GM21367 (cell line): Measurements from ENCODE around the gene TMPRSS13.

Source experiments
- ATAC-seq: cut with Tn5 transposase; IDR thresholded peaks from one replicate; pipeline ENCODE4 v1.9.1; 2021; ENCODE audit not compliant: unreplicated experiment

Gene TMPRSS13

DNA sequence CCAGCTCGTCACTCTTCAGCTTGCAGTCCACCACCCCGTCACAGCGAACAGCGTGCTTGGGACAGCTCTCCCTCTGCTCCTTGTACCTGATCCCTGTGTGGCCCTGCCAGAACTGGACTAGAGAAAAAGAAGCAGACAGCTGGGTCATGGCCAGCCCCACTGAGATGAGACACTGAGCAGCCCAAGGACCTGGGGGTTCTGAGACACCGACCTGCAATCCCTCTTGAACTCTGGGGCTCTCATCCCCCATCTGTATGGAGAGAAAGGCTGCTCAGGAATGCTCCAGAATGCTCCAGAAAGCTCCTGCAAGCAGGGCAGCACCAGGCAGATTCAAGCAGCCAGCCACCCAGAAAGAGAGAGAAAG is 14.8 kb downstream of the TMPRSS13 start:
- no peak for ATAC-seq

DNA sequence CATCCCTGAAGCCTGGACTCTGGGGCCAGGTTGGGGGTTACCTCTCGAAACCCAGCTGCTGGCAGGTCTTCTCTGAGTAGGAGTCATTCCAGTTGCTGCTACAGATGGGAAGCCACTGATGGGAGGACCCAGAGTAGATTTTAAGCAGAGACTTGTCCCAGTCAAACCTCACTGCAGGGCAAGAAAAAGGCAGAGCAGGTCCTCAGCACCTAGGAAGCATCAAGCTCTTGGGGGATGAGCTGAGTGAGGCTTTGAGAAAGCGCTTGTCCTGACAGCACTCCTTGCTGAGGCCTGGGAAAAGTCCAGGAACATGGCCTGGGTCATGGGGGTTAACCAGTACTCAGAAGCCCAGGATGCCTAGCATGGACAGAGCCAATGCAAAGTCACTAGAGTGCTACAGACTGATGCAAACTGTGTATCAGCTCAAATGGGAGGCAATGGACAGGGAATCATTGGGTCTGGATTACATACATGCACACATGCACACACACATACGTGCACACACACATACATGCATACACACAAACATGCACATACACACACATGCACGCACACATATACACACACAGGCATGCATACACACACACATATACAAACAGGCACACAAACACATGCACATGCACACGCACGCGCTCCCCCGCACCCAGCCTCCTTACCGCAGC is 15.3 kb downstream of the TMPRSS13 start:
- no peak for ATAC-seq

GRCh38 chr11:117912497-117912896 is 16.7 kb downstream of the TMPRSS13 start:
- no peak for ATAC-seq

GRCh38 chr11:117911694-117912093 is 17.5 kb downstream of the TMPRSS13 start:
- ATAC-seq, result no peak

DNA sequence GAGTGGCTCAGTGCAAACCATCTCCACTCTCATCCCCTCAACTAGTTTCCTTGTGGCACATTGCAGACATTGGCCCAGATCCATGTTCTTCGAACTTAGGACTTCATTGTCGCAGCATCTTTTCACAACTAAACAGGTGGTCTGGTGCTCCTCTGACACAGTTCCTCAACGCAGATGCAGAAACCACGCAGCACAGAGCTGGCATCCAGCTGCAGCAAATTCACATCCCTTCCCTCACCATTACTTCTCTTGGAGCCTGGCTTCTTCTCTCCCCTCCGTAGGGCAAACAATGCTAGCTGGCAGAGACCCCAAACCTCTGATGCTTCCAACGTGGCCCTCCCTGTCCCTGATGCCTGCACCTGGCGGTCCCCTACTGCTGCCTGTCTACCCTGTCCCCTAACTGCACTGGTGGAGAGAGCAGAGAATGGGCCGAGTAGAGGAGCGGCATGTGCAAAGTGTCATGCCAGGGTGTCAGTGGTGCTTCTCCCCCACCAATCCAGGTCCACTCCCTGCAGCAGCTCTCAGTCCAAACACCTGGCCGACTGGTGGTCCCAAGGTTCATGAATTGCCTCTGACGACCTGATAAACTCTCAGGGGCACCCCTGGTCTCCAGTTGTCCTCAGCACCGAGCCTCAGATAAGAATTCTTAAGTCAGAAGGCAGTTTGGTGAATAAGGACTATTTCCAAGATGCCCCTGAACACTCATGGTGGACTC is 18.1 kb downstream of the TMPRSS13 start:
- no peak for ATAC-seq

DNA sequence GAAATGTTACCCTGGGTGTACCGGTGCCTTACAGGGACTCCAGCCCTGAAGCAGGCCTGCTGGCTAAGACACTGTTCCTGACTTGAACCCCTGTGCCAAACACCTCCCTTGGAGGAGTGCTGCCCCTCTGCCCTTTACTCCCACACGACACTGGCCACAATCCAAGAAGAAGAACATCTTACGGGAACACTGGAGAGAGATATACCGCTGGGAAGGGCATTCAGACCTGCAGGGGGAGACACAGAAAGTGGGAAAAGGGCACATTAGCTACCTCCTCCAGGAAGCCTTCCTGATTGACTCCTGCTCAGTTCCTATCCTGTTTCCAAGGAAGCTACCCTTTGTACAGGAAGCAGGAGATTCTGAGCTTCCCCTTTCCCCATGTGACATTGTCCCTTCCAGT is 18.7 kb downstream of the TMPRSS13 start:
- no peak for ATAC-seq

DNA sequence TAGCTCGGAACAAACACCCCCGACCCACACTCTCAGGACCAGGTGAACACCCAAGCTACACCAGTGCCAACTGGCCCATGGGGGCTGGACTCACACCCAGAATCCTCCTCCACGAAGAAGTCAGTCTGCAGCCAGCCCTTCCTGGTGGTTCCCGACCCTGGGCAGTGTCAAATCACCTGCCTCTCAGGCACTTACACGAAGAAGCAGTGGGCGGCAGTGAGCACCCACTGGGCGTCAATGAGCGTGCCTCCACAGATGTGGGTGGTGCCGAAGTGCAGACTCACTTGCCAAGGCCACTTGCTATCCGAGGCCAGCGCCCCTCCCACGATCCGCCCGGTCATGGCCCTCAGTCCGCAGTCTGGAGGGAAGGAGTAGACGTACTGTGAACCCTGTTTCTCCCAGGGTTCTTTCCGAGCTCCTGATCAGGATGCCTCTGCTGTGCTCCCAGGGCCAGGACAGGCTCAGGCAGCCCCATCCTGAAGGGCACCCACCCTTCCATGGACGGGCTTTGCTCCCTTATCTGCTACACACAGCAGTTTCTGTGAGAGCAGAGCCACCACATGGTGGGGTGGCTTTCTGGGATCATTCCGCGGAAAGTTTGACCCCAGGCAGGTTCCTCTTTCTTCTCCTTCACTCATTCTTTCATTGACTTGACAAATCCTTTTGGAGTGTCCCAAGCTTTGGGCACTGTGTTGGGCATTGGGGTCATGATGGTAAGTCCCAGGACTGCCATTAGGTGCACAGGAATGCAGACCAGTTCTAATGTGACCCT is 19.4 kb downstream of the TMPRSS13 start:
- ATAC-seq, result no peak

DNA sequence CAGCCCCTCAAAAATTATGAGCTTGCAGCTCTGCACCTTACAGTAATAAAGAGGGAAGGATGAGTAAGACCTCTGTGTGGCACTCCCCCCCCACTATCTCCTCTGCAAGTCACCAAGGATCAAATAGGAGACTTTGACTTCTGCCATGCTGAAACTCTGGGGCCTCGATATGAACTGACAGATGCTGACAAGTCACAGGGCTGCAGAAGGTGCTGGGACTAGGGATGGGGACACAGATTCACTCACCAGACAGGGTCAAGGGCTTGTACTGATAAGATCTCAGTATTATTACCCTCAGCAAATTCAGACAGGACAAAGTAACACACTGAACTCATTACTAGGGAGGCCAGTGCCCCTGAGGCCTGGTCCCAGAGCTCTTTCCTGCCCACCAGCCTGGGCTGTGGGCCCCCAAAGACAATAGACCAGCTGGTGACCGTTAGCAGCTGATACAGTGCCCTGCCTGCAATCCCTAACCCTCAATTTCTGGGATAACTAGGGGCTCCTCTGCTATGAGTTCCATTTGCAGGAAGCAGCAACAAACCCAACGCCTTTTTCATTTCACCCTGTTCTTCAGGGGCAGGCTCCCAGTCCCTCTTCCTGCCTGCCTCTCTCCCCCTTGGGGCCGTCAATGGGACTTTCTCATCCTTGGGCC is 20.1 kb downstream of the TMPRSS13 start:
- ATAC-seq, result no peak

- no peak for ATAC-seq
Observed at GRCh38 chr11:117908109-117908895, 20.9 kb downstream of the TMPRSS13 start.

DNA sequence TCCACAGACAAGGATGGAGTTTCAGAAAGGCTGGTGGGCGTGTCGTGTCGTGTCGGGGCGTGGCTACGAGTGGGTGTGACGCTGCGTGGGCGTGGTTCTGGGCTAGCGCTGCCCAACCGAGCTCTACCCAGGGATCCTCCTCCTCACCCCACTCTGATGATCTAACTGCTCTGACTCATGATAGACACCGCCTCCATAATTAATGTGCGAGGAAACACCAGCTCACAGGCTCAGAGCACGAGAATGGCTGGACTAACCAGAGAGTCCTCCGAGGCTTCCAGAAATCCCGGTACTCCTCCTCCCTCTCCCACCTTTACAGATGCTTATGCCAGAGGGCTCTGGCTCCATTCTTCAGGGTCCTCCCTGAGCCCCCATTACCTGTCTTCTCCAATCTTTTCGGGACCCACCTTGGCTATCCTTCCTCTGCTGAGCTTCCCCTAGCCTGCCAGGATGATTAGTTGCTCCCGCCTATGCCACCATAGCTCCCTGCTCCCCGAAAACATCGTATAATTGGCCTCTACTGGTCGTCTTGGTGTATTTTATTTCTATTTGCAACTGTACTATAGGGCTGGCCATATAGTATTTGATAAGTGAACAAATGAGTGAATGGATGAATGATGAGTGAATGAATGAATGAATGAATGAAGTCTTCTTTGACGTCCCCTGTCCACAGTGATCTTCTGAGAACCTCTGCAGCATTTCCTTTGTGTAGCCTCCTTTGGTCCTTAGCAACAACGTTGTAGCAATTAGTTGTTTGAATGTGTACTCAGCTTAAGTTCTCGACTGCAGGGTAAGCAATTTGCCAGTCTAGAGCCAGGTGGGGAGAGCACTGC is 21.7 kb downstream of the TMPRSS13 start:
- ATAC-seq, result no peak

GRCh38 chr11:117906710-117907109 is 22.5 kb downstream of the TMPRSS13 start:
- ATAC-seq, result no peak

DNA sequence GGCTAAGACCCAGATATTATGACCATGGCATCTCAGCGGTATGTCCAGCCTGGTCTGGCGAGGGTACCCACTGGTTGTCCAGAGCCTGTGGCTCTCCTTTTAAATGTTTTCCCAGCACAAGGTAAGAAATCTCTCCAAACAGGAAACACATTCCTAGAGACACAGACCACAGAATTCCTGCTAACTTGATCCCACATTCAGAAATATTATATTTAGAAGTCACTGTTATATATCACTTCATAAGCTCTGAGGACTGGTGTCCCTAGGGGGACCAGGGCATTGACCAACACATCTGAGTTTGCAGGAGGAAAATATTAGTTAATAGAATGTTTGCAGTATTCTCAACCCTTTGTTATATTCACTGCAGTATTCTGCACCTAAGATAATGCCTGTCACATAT is 23.1 kb downstream of the TMPRSS13 start:
- ATAC-seq, result no peak

DNA sequence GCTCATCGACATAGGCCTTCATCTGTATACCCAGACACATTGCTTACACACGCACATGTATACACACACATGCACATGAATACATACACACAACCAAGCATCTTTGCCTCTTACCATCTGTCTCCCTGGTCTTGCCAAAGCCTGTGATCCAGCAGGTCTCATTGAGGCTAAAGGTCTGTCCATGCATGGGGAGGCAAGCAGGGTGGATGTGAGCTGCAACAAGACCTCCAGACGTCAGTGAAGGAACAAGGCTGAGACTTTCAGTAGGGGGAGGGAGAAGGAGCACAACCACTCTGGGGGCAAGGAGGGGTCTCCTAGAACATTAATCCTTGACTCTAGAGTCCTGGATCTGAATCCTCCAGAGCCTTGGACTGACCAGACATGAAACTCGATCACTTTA is 23.7 kb downstream of the TMPRSS13 start:
- no peak for ATAC-seq

- no peak for ATAC-seq
Observed at GRCh38 chr11:117903505-117904382, 25.5 kb downstream of the TMPRSS13 start.

DNA sequence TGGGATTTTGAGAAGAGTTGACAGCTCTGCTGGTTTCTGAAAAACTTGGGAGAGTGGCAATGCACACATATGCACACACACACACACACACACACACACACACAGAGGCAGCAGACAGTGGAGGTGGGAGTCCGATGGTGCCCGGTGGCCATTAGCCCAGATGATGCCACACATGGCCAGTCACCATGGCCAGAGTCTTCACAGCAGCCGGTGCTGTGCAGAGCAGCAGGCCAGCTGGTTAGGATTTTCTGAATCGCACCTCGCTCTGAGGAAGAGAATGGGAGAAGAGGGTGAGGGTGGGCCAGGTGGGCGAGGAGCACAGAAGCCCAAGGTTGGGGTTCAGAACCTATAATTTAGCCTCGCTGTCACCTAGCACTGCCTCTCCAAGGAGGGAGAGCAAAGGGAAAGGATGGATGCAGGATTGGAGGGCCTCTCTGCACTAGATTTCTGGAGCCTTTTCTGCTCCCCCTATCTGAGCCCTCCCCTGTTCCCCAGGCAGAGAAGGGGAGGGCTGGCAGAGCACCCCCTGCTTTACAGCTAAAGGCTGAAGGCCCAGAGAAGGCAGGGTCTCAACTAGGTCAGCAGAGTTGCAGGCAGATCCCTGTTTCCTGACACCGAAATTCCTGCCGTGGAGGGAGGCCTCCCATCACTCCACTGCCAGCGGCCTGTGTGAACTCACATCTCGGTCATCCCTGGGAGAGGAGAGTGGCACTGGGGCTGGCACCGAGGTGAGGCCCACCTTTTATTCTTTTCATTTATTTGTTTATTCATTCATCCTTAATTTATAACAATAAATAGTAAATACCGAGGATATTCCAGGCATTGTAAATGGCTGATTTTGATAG is 27.0 kb downstream of the TMPRSS13 start:
- ATAC-seq, result no peak

GRCh38 chr11:117901601-117902000 is 27.6 kb downstream of the TMPRSS13 start:
- ATAC-seq, result no peak

GRCh38 chr11:117900720-117901440 is 28.3 kb downstream of the TMPRSS13 start:
- no peak for ATAC-seq
